Neural cell (in vitro differentiated cells): ENCODE measurements around the gene GABPB2.

Experiments
- EP300 ChIP-seq: fragments of 450-650 bp; conservative IDR thresholded peaks from 2 replicates; pipeline ENCODE4 v1.6.1; 2014; ENCODE audit warnings: antibody characterized with exemption, mild to moderate bottlenecking, moderate library complexity; ENCODE audit not compliant: poor library complexity, severe bottlenecking
- EZH2 ChIP-seq: fragments of 200-600, 300-800 bp; shearing (Covaris generic), sonication (generic); IDR thresholded peaks from 2 replicates; pipeline ENCODE4 v1.6.1; 2014; ENCODE audit warnings: antibody characterized with exemption, low read length, borderline replicate concordance, mild to moderate bottlenecking; ENCODE audit not compliant: insufficient read depth, poor library complexity, severe bottlenecking
- POLR2AphosphoS5 ChIP-seq: IDR thresholded peaks from 2 replicates; pipeline ENCODE4 v1.6.1; 2012
- RAD21 ChIP-seq: fragments of 450-650 bp; conservative IDR thresholded peaks from 2 replicates; pipeline ENCODE4 v1.6.1; 2014; ENCODE audit warnings: antibody characterized with exemption, mild to moderate bottlenecking, moderate library complexity
- SMC3 ChIP-seq: fragments of 450-650 bp; conservative IDR thresholded peaks from 2 replicates; pipeline ENCODE4 v1.6.1; 2014; ENCODE audit warnings: antibody characterized with exemption, mild to moderate bottlenecking, moderate library complexity; ENCODE audit not compliant: poor library complexity
- TAF1 ChIP-seq: IDR thresholded peaks from 2 replicates; pipeline ENCODE4 v1.6.1; 2012; ENCODE audit warnings: low read depth
- TF ChIP-seq, protein P1 (sequence below): fragments of 450-650 bp; IDR thresholded peaks from 2 replicates; pipeline ENCODE4 v1.5.1; 2014; ENCODE audit warnings: antibody characterized with exemption, mild to moderate bottlenecking, moderate library complexity; ENCODE audit not compliant: poor library complexity, severe bottlenecking
- TF ChIP-seq, protein P2 (sequence below): IDR thresholded peaks from 2 replicates; pipeline ENCODE4 v1.6.1; 2012; ENCODE audit warnings: borderline replicate concordance

GRCh38 chr1:151056149-151056548 lies 14.4 kb upstream of the GABPB2 start:
- TF ChIP-seq EZH2 (no peak), TAF1 (no peak), EP300 (no peak), SMC3 (no peak), POLR2AphosphoS5 (no peak), RAD21 (no peak)
- TF ChIP-seq, protein P1, sequence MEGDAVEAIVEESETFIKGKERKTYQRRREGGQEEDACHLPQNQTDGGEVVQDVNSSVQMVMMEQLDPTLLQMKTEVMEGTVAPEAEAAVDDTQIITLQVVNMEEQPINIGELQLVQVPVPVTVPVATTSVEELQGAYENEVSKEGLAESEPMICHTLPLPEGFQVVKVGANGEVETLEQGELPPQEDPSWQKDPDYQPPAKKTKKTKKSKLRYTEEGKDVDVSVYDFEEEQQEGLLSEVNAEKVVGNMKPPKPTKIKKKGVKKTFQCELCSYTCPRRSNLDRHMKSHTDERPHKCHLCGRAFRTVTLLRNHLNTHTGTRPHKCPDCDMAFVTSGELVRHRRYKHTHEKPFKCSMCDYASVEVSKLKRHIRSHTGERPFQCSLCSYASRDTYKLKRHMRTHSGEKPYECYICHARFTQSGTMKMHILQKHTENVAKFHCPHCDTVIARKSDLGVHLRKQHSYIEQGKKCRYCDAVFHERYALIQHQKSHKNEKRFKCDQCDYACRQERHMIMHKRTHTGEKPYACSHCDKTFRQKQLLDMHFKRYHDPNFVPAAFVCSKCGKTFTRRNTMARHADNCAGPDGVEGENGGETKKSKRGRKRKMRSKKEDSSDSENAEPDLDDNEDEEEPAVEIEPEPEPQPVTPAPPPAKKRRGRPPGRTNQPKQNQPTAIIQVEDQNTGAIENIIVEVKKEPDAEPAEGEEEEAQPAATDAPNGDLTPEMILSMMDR = no peak
- TF ChIP-seq, protein P2, sequence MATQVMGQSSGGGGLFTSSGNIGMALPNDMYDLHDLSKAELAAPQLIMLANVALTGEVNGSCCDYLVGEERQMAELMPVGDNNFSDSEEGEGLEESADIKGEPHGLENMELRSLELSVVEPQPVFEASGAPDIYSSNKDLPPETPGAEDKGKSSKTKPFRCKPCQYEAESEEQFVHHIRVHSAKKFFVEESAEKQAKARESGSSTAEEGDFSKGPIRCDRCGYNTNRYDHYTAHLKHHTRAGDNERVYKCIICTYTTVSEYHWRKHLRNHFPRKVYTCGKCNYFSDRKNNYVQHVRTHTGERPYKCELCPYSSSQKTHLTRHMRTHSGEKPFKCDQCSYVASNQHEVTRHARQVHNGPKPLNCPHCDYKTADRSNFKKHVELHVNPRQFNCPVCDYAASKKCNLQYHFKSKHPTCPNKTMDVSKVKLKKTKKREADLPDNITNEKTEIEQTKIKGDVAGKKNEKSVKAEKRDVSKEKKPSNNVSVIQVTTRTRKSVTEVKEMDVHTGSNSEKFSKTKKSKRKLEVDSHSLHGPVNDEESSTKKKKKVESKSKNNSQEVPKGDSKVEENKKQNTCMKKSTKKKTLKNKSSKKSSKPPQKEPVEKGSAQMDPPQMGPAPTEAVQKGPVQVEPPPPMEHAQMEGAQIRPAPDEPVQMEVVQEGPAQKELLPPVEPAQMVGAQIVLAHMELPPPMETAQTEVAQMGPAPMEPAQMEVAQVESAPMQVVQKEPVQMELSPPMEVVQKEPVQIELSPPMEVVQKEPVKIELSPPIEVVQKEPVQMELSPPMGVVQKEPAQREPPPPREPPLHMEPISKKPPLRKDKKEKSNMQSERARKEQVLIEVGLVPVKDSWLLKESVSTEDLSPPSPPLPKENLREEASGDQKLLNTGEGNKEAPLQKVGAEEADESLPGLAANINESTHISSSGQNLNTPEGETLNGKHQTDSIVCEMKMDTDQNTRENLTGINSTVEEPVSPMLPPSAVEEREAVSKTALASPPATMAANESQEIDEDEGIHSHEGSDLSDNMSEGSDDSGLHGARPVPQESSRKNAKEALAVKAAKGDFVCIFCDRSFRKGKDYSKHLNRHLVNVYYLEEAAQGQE = no peak
